Fibroblast of lung (primary cell): Measurements from ENCODE around the gene TBL1XR1. TPM values are rescaled to one million over a fixed set of nuclear protein-coding genes. Genes with fewer than 3 reads are reported as not detected.

ENCODE experiments used
- DNase-seq, 2 donors: peaks; one replicate each; pipeline versions ENCODE4 v3.0.0 to v3.0.0-alpha.2; 2010; ENCODE audit warnings: low read depth in 2 of 2
- H2AFZ ChIP-seq: 2 replicates; pipeline ENCODE4 v1.5.1; 2012; ENCODE audit warnings: low read length, control low read depth, inconsistent platforms
- H3K27ac ChIP-seq: 2 replicates; pipeline ENCODE4 v1.5.1; 2011; ENCODE audit warnings: low read length, control low read depth; ENCODE audit not compliant: insufficient read depth
- H3K27me3 ChIP-seq: 2 replicates; pipeline ENCODE4 v1.5.1; 2011; ENCODE audit warnings: mild to moderate bottlenecking, low read length; ENCODE audit not compliant: control insufficient read depth, insufficient read depth
- H3K36me3 ChIP-seq: 2 replicates; pipeline ENCODE4 v1.5.1; 2011; ENCODE audit warnings: low read length; ENCODE audit not compliant: control insufficient read depth, insufficient read depth
- H3K4me1 ChIP-seq: 2 replicates; pipeline ENCODE4 v1.5.1; 2011; ENCODE audit warnings: low read length; ENCODE audit not compliant: control insufficient read depth, insufficient read depth; ENCODE audit errors: extremely low read depth
- H3K4me2 ChIP-seq: 2 replicates; pipeline ENCODE4 v1.5.1; 2011; ENCODE audit warnings: low read length, control low read depth; ENCODE audit not compliant: insufficient read depth; ENCODE audit errors: extremely low read depth
- H3K4me3 ChIP-seq, 4 experiments: fragments of 200-600 bp in 1 of 4; sonication (generic) in 1 of 4; replicated peaks in 1 of 4; 2 replicates each; pipeline ENCODE4 v1.5.1; 2011 to 2016; ENCODE audit warnings: low read length in 4 of 4, low read depth in 3 of 4, mild to moderate bottlenecking in 3 of 4, control low read depth in 2 of 4, inconsistent platforms in 1 of 4, mixed read lengths in 1 of 4; ENCODE audit not compliant: insufficient read depth in 1 of 4; ENCODE audit errors: control extremely low read depth in 1 of 4
- H3K79me2 ChIP-seq: 2 replicates; pipeline ENCODE4 v1.5.1; 2012; ENCODE audit warnings: mild to moderate bottlenecking, low read length, inconsistent platforms; ENCODE audit not compliant: control insufficient read depth, insufficient read depth
- H3K9ac ChIP-seq: 2 replicates; pipeline ENCODE4 v1.5.1; 2011; ENCODE audit warnings: mild to moderate bottlenecking, low read length, control low read depth; ENCODE audit not compliant: insufficient read depth
- H3K9me3 ChIP-seq: 2 replicates; pipeline ENCODE4 v1.5.1; 2012; ENCODE audit warnings: low read depth, low read length; ENCODE audit not compliant: control insufficient read depth, insufficient read depth
- H4K20me1 ChIP-seq: 2 replicates; pipeline ENCODE4 v1.5.1; 2011; ENCODE audit warnings: low read length; ENCODE audit not compliant: control insufficient read depth, insufficient read depth; ENCODE audit errors: extremely low read depth
- EZH2 ChIP-seq: IDR thresholded peaks from 2 replicates; pipeline ENCODE4 v1.5.1; 2012; ENCODE audit warnings: low read length, control low read depth, mild to moderate bottlenecking; ENCODE audit errors: missing control alignments
- polyA plus RNA-seq, 2 donors: library from polyadenylated mRNA; depleted of rRNA in 1 of 2; stranded (reverse) in 1 of 2; unstranded in 1 of 2; fragments of >200 nt; gene quantifications; 2 replicates each; pipeline ENCODE4 v1.2.1, GENCODE V29; 2011 to 2012; ENCODE audit warnings: missing spikeins in 1 of 2
- total RNA-seq: library from RNA; depleted of rRNA; stranded (reverse); fragments of >200 nt; gene quantifications from 2 replicates; pipeline ENCODE4 v1.2.1, GENCODE V29; 2014
- TF ChIP-seq, protein P1 (sequence below), 2 donors: IDR thresholded peaks in 1 of 2; conservative IDR thresholded peaks in 1 of 2; 1 replicate in 1 of 2; 2 replicates in 1 of 2; pipeline ENCODE4 v1.5.1; 2011 to 2012; ENCODE audit warnings: low read length in 2 of 2, control low read depth in 1 of 2, inconsistent platforms in 1 of 2, low read depth in 1 of 2, mild to moderate bottlenecking in 1 of 2

TBL1XR1 gene
- total and polyA plus RNA-seq, 2 donors (not counting 1 experiment from before 2014, with no cell fraction given): 115 to 369 TPM

DNA sequence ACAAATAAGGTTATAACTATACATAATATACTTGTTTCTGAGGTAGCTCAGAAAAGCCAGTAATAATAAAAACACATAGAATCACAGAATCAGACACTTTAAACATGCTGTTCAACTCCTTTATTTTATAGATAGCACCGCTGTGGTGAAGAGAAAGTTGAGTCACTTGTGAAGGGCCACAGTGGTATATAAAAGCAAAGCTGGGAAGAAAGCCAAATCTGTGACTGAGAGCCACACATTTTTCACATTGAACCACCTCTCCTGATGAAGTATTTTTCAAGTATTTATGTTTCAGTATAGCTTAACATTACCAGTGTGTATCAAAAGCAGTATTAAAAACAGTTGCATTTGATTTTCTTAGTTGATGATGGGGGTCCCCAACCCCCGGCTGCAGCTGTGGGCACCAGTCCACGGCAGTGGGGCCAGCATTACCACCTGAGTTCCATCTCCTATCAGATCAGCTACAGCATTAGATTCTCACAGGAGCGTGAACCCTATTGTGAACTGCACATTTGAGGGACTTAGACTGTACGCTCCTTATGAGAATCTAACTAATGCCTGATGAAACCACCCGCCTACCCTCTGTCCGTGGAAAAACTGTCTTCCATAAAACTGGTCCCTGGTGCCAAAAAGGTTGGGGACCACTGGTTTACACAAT is 46.2 kb downstream of the TBL1XR1 start:
- H3K4me3 ChIP-seq: no peak overlapping the region
- H3K9me3 ChIP-seq: no peaks in the 10 kb centered on the region
- H3K4me1 ChIP-seq: peaks cover 12% of the 10 kb centered on the region
- no peak overlapping the region for H3K9ac ChIP-seq
- no peak overlapping the region for H3K27ac ChIP-seq
- H3K27me3 ChIP-seq: no peaks in the 10 kb centered on the region
- TF ChIP-seq EZH2: no peak
- TF ChIP-seq, protein P1, sequence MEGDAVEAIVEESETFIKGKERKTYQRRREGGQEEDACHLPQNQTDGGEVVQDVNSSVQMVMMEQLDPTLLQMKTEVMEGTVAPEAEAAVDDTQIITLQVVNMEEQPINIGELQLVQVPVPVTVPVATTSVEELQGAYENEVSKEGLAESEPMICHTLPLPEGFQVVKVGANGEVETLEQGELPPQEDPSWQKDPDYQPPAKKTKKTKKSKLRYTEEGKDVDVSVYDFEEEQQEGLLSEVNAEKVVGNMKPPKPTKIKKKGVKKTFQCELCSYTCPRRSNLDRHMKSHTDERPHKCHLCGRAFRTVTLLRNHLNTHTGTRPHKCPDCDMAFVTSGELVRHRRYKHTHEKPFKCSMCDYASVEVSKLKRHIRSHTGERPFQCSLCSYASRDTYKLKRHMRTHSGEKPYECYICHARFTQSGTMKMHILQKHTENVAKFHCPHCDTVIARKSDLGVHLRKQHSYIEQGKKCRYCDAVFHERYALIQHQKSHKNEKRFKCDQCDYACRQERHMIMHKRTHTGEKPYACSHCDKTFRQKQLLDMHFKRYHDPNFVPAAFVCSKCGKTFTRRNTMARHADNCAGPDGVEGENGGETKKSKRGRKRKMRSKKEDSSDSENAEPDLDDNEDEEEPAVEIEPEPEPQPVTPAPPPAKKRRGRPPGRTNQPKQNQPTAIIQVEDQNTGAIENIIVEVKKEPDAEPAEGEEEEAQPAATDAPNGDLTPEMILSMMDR (conservative IDR thresholded peaks at IDR 0.05 in 1 of 2, IDR thresholded peaks at IDR 0.05 in 1 of 2; ENCODE audit: low read depth in 1 of 2, low read length in 2 of 2): no peak
- peaks cover 8% of the 10 kb centered on the region for H4K20me1 ChIP-seq
- no peak overlapping the region for H3K4me2 ChIP-seq
- peak; percentile 85 to 93 for DNase-seq
- no peak overlapping the region for H2AFZ ChIP-seq
- peaks cover 78% of the 10 kb centered on the region for H3K79me2 ChIP-seq
- no peaks in the 10 kb centered on the region for H3K36me3 ChIP-seq

DNA sequence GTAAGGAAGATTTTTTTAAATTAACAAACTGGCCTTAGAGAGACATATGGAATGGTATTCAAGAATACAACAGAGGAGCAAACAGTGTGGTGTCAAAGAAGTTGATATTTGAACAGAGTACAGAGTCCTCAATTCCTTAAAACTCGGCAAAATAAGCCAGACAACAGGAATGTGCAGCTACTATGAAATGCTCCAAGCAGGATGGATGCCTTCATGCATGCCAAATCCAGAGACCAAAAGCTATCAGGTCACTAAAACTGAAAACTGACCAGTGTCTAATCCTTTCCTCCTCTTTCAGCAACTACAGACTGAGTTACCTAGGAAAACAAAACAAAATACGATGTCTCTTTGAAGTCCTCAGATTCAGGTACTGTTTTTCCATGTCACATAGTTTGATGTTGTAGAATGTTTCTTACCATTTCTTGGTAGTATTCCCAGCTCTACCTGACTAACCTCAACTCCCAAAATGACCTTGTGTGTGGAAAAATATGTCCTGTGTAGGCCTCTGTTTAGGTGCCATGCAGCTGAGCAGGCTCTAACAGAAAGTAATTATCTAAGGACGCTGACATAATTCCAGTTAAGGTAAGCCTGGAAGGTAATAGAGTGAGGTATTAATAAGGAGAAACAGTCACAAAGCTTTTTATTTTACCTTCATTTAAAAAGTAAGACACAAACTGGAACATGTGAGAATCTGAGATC is 46.9 kb downstream of the TBL1XR1 start:
- Histone ChIP-seq H2AFZ (no peak overlapping the region), H3K4me3 (no peak overlapping the region), H3K27ac (no peak overlapping the region), H3K9ac (no peak overlapping the region), H3K9me3 (no peaks in the 10 kb centered on the region), H3K79me2 (peaks cover 80% of the 10 kb centered on the region), H4K20me1 (peaks cover 8% of the 10 kb centered on the region), H3K36me3 (no peaks in the 10 kb centered on the region), H3K4me2 (peak overlapping the region; percentile 66), H3K27me3 (no peaks in the 10 kb centered on the region), H3K4me1 (peaks cover 12% of the 10 kb centered on the region)
- TF ChIP-seq, protein P1 (conservative IDR thresholded peaks at IDR 0.05 in 1 of 2, IDR thresholded peaks at IDR 0.05 in 1 of 2; ENCODE audit: low read depth in 1 of 2, low read length in 2 of 2): no peak
- no peak for TF ChIP-seq EZH2
- peak in 1 of 2 donors; percentile 47 for DNase-seq

DNA sequence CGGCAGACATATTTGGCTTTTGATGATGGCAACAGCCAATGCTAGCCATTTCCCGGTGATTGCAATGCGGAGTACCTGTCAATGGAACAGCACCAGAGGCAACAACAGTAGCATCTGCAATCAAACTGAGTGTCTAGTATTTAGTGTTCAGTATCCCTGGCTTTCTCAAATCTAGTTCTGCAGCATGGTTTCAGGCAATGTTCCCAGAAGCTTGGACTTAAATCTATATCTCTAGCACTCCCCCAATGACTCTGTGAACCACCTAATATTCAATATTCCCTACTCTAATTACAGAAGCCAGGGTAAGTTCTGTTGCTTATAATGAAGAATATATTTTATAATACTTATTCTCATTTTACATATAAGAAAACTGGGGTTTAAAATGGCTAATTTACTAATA is 48.2 kb downstream of the TBL1XR1 start:
- DNase-seq: no peak
- no peak overlapping the region for H3K4me3 ChIP-seq
- H3K9me3 ChIP-seq: no peaks in the 10 kb centered on the region
- H3K36me3 ChIP-seq: no peaks in the 10 kb centered on the region
- TF ChIP-seq, protein P1 (conservative IDR thresholded peaks at IDR 0.05 in 1 of 2, IDR thresholded peaks at IDR 0.05 in 1 of 2; ENCODE audit: low read depth in 1 of 2, low read length in 2 of 2): no peak
- TF ChIP-seq EZH2: no peak
- H3K4me2 ChIP-seq: no peak overlapping the region
- H3K9ac ChIP-seq: no peak overlapping the region
- no peak overlapping the region for H2AFZ ChIP-seq
- peaks cover 82% of the 10 kb centered on the region for H3K79me2 ChIP-seq
- H3K27ac ChIP-seq: no peak overlapping the region
- H4K20me1 ChIP-seq: peaks cover 8% of the 10 kb centered on the region
- no peaks in the 10 kb centered on the region for H3K27me3 ChIP-seq
- H3K4me1 ChIP-seq: peaks cover 12% of the 10 kb centered on the region
